GM10847 (cell line): ENCODE measurements around the gene STUM.

ENCODE experiments used
- POLR2A ChIP-seq: IDR thresholded peaks from 2 replicates; pipeline ENCODE4 v1.6.1; 2011; ENCODE audit not compliant: insufficient read length; ENCODE audit errors: extremely low read depth

The STUM gene

GRCh38 chr1:226651041-226651731, 102.6 kb downstream of the STUM start:
- no peak for TF ChIP-seq POLR2A

GRCh38 chr1:226651732-226652105, 103.2 kb downstream of the STUM start:
- TF ChIP-seq POLR2A: no peak

DNA sequence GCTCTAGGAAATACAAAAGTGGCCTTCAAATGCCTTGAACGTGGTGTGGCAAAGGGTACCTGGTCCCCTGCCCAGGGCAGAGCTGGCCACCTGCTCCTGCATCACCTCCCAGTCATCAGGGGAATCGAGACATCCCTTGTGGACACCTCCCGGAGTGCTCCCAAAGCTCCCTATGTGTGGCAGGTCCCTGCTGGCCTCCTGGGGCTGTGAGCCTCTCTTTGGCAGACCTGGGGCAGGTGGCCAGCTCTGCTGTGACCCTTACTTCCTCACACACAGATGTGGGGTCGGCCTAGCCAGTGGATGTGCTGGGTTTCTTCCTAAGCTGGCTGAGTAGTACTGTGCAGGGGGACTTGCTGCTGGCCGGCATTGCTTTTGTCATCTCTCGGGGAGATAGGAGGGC, 104.0 kb downstream of the STUM start:
- no peak for TF ChIP-seq POLR2A

DNA sequence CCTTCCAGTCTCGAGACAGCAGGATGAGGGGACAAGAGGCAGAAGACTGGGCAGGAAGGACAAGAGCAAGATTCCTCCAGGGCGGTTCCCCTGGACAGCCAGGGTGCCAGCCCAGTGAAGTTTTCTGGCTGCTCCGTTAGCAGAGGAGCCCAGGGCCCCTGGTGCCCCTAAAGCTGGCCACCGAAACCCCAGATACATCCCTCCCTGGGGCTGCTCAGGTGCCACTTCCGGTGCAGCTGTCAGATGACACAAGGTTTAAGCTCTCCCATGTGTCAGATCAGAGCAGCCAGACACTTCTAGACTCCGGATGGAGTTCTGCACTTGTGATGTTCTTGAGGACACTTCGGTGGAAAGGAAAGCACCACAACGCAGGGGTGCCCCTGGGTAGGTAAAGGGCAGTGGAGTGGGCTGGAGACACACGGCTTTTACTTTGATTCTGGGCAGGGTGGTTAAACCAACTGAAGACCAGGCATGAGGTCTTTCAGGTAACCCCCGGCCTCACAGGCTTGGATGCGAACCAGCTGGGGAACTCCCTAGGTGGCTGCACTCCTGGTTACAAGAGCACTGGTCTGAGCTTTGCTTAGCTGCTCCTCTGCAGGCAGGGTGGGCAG, 104.9 kb downstream of the STUM start:
- no peak for TF ChIP-seq POLR2A

DNA sequence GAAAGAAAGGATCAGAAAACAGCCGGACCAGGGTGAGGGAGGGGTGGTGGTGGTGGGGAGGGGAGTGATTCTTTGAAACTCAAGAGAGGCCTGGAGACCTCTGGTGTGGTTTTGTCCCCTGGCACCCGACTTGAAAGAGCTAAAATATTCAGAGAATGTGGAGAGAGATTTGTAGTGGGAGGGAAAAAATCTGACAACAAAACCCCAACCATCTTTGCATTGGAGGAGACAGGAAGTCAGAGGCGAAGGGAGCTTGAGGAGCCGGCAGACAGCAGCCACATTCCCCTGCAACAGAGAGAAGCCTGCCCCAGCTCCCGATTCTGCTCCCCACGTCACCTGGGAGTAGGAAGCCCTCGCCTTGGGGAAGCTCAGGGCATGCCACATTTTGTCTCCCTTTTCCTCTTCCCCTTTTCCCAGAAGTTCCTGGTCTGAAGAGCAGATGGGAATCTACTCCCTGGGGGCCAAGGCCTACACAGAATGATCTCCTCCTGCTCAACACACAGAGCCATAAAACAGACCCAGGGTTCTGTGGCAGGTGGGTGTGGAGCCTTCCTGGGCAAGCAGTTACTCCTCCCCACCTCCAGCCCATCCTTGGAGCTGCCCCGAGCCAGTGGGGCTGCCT, 105.6 kb downstream of the STUM start:
- no peak for TF ChIP-seq POLR2A

GRCh38 chr1:226654668-226655055, 106.1 kb downstream of the STUM start:
- TF ChIP-seq POLR2A: no peak

GRCh38 chr1:226655251-226656163, 106.9 kb downstream of the STUM start:
- TF ChIP-seq POLR2A: no peak

DNA sequence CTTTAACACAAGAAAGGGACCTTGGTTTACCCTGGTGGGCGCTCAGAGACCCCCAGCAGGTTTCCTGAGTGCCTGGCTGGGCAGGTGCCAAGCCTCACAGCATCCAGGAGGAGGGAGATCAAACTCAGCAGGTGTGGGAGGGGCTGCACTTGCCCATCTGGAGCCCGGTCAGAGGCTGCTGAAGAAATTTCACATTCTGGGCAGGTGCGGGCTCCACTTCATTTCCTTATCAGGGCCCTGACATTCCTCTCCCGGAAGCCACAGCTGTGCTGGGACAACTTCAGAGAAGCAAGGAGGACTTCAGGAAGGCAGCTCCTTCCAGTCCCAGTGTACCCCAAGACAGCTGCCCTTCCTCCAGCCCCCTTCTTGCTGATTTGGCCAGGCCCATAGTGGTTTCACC, 107.6 kb downstream of the STUM start:
- TF ChIP-seq POLR2A: no peak

DNA sequence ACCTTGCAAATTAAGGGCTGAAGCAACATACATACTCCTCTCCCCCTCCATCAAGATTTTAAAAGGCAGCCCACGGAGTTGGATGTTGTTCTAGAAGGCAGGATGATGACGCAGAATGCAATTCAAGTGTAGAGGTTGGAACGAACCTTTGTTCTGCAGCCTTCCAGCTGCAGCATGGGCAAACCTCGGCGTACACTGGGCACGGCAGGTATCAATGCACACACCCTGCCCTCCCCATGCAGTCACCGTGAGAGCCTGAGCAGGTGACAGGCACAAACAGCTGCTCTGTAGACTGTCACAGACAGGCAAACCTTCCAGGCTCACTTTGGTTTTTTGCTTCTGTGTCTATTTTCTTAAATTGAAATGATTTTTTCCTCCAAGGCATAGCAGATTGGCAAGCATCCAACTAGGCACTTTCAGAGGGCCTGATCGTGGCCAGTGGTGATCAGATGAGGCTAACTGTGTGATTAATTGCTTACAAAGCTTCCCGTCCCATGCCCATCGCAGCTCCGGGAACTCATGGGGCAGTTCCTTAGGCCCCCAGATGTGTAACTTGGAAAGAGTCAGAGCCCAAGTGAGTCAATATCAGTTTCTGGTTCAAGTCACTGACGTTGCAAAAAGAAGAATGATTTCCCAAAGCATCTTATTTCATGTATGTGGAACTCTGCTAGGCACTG, 108.2 kb downstream of the STUM start:
- no peak for TF ChIP-seq POLR2A

DNA sequence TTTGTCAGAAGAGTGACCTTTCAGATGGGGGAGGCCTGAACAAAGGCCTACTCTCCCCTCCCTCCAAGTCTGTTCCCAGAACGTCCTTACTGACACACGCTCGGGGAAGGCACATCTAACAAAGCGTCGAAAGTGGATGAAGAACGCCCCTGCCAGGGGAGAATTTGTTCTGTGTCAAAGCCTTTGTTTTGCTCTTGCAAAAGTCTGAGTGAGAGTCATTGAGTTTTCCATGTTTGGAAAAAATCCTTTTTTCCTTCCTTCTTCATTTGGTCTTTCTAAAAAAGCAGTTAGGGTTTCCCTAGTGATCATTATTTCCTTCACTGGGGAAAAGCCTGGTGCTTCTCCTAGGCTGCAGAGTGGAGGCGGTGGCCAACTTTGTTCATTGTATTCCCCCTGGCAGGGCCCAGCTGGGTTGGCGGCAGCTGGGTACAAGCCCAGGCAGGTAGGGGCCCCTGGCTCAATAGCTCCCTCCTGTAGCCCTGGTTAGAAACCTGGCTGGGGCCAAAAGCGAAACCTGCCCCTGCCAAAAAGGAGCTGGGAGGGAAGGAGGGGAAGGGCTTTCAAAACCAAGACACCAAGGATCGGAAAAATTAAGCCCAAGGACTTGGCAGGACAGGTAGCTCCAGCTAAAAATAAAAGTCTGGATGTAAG, 109.5 kb downstream of the STUM start:
- TF ChIP-seq POLR2A: no peak

- no peak for TF ChIP-seq POLR2A
These were observed 110.1 kb downstream of the STUM start for GRCh38 chr1:226658546-226659125.
